Kidney (tissue), 14 donors: ENCODE data around the gene IAPP. TPM values are rescaled to one million over a fixed set of nuclear protein-coding genes. Genes with fewer than 3 reads are reported as not detected.
"Not testable (repeated sequence)": the region's sequence is repeated elsewhere in the genome, so short reads cannot be mapped to it uniquely, and the experiment has no call there.

Source experiments
- DNase-seq, 5 donors: peaks; one replicate each; pipeline ENCODE4 v3.0.0-alpha.2; 2013 to 2020
- FAIRE-seq: peaks from 2 replicates; lab custom pipeline; 2012; peaks lifted over from hg19 to GRCh38; lab: Jason Lieb, UNC
- H3K27ac ChIP-seq, 2 donors: one replicate each; pipeline ENCODE4 v1.7.0; 2013; ENCODE audit warnings: low read depth in 2 of 2, low read length in 2 of 2, inconsistent platforms in 1 of 2
- H3K27me3 ChIP-seq: one replicate; pipeline ENCODE4 v1.7.1; 2013; ENCODE audit warnings: low read length, inconsistent platforms; ENCODE audit not compliant: control insufficient read depth, insufficient read depth
- H3K36me3 ChIP-seq, 3 donors: one replicate each; pipeline versions ENCODE4 v1.7.0 to v1.7.1; 2013; ENCODE audit warnings: low read length in 3 of 3, control low read depth in 1 of 3, inconsistent platforms in 1 of 3; ENCODE audit not compliant: insufficient read depth in 3 of 3, control insufficient read depth in 2 of 3
- H3K4me1 ChIP-seq, 3 donors: one replicate each; pipeline versions ENCODE4 v1.7.0 to v1.7.1; 2013; ENCODE audit warnings: low read length in 3 of 3, inconsistent platforms in 1 of 3, low read depth in 1 of 3; ENCODE audit not compliant: control insufficient read depth in 2 of 3, insufficient read depth in 2 of 3
- H3K4me3 ChIP-seq, 3 donors: one replicate each; pipeline versions ENCODE4 v1.7.0 to v1.8.1; 2013; ENCODE audit warnings: low read length in 3 of 3, control low read depth in 1 of 3, inconsistent platforms in 1 of 3
- H3K9ac ChIP-seq, 3 donors: one replicate each; pipeline versions ENCODE4 v1.7.0 to v1.7.1; 2013; ENCODE audit warnings: low read length in 3 of 3, control low read depth in 1 of 3, inconsistent platforms in 1 of 3
- H3K9me3 ChIP-seq, 3 donors: one replicate each; pipeline versions ENCODE4 v1.7.0 to v1.7.1; 2013; ENCODE audit warnings: low read length in 3 of 3, control low read depth in 1 of 3, inconsistent platforms in 1 of 3; ENCODE audit not compliant: control insufficient read depth in 2 of 3, insufficient read depth in 1 of 3
- CTCF ChIP-seq: IDR thresholded peaks from 3 replicates; pipeline ENCODE4 v1.5.1; 2012; ENCODE audit warnings: mild to moderate bottlenecking, moderate library complexity, borderline replicate concordance; ENCODE audit not compliant: insufficient read depth; ENCODE audit errors: extremely low read depth
- intact Hi-C: fragments of 100-400 bp; cut with DNase I; formaldehyde crosslinking; loops from one replicate; pipeline ENCODE4 v1.11.1; 2022
- polyA plus RNA-seq: library from polyadenylated mRNA; stranded (reverse); fragments of 350-450 nt; fragmentation: Illumina TruSeq; extraction: RNeasy Lipid Tissue Mini Kit (QIAGEN cat#74804); gene quantifications from one replicate; pipeline ENCODE4 v1.2.3, GENCODE V29; 2014; ENCODE audit warnings: low read depth, low replicate concordance; ENCODE audit not compliant: insufficient read depth
- total RNA-seq: library from RNA; stranded (reverse); fragmentation: NEBNext Ultra II Directional; extraction: Animal tissue kit (Norgen Biotek cat#: 25700); gene quantifications from one replicate; pipeline ENCODE4 v1.2.1, GENCODE V29; 2021
- donor health status: control.
- donor health status: control.
- donor health status: control.
- donor health status: control.
- donor health status: control.
- donor health status: DM: yes; HTN: yes; CAD: no.
- donor health status: Normal renal cell carcinoma (clear cell type).

Gene IAPP
- total and polyA plus RNA-seq, 2 donors from 2014 or later, result not detected

GRCh38 chr12:21369141-21369980 is 3.3 kb upstream of the IAPP start:
- DNase-seq, result no peak
- H3K9me3 ChIP-seq, result no peaks in the 10 kb centered on the region
- no peak for TF ChIP-seq CTCF
- H3K27me3 ChIP-seq, result no peaks in the 10 kb centered on the region
- H3K36me3 ChIP-seq, result no peaks in the 10 kb centered on the region
- intact Hi-C loops, result no loop called here
- H3K4me1 ChIP-seq, result no peaks in the 10 kb centered on the region
- FAIRE-seq, result no peak
- no peak overlapping the region for H3K9ac ChIP-seq
- no peak overlapping the region for H3K27ac ChIP-seq
- H3K4me3 ChIP-seq, result no peak overlapping the region

- no peak for FAIRE-seq
Observed at GRCh38 chr12:21370845-21371449, 1.8 kb upstream of the IAPP start.

GRCh38 chr12:21379218-21379617 is 6.5 kb downstream of the IAPP start:
- Histone ChIP-seq H3K36me3 (no peaks in the 10 kb centered on the region), H3K27ac (no peak overlapping the region), H3K4me3 (no peak overlapping the region), H3K4me1 (no peaks in the 10 kb centered on the region), H3K9ac (no peak overlapping the region), H3K27me3 (no peaks in the 10 kb centered on the region), H3K9me3 (no peaks in the 10 kb centered on the region)
- intact Hi-C loops, result no loop called here
- FAIRE-seq, result no peak
- DNase-seq, result no peak
- no peak for TF ChIP-seq CTCF

More at GRCh38 chr12:21370845-21371449, 1.8 kb upstream of the IAPP start:
- no peak overlapping the region for H3K4me3 ChIP-seq
- TF ChIP-seq CTCF, result no peak
- no peak overlapping the region for H3K9ac ChIP-seq
- H3K36me3 ChIP-seq, result no peaks in the 10 kb centered on the region
- no peaks in the 10 kb centered on the region for H3K4me1 ChIP-seq
- no peaks in the 10 kb centered on the region for H3K27me3 ChIP-seq
- H3K9me3 ChIP-seq, result no peaks in the 10 kb centered on the region
- no peak for DNase-seq
- intact Hi-C loops, result no loop called here
- H3K27ac ChIP-seq, result no peak overlapping the region

- H3K4me3 ChIP-seq, H3K27me3 ChIP-seq, H3K4me1 ChIP-seq, H3K9ac ChIP-seq, intact Hi-C loops, H3K27ac ChIP-seq, DNase-seq, H3K36me3 ChIP-seq, H3K9me3 ChIP-seq, FAIRE-seq: not testable (repeated sequence)
Observed at GRCh38 chr12:21381320-21381719, 8.6 kb downstream of the IAPP start.
